Jurkat, Clone E6-1 (cell line): Measurements from ENCODE around the gene GOPC.
"Not testable (repeated sequence)": the region's sequence is repeated elsewhere in the genome, so short reads cannot be mapped to it uniquely, and the experiment has no call there.

Experiments used
- DNase-seq: peaks from one replicate; pipeline ENCODE4 v3.0.0-alpha.2; 2011; ENCODE audit warnings: low read depth, low spot score
- H3K4me3 ChIP-seq: 2 replicates; pipeline ENCODE4 v1.5.1; 2011; ENCODE audit warnings: mild to moderate bottlenecking, low read length, control low read depth, moderate library complexity

Gene GOPC

GRCh38 chr6:117530467-117531242, 71.7 kb downstream of the GOPC start:
- no peak for DNase-seq
- H3K4me3 ChIP-seq: no peak overlapping the region

- no peak overlapping the region for H3K4me3 ChIP-seq
- DNase-seq: no peak
These were observed 76.7 kb downstream of the GOPC start for GRCh38 chr6:117525607-117526006.

- DNase-seq: no peak
- H3K4me3 ChIP-seq: no peak overlapping the region
These were observed 80.4 kb downstream of the GOPC start for GRCh38 chr6:117521791-117522502.

GRCh38 chr6:117520603-117521395, 81.5 kb downstream of the GOPC start:
- H3K4me3 ChIP-seq: no peak overlapping the region
- no peak for DNase-seq

GRCh38 chr6:117518870-117519269, 83.4 kb downstream of the GOPC start:
- no peak overlapping the region for H3K4me3 ChIP-seq
- DNase-seq: no peak

GRCh38 chr6:117517995-117518394, 84.3 kb downstream of the GOPC start:
- not testable (repeated sequence) for DNase-seq, H3K4me3 ChIP-seq

- DNase-seq: no peak
These were observed 87.0 kb downstream of the GOPC start for GRCh38 chr6:117515326-117515725.

GRCh38 chr6:117514655-117515054, 87.7 kb downstream of the GOPC start:
- no peak for DNase-seq
- H3K4me3 ChIP-seq: no peak overlapping the region

More at GRCh38 chr6:117515326-117515725, 87.0 kb downstream of the GOPC start:
- no peak overlapping the region for H3K4me3 ChIP-seq

- no peak overlapping the region for H3K4me3 ChIP-seq
- DNase-seq: no peak
These were observed 88.4 kb downstream of the GOPC start for GRCh38 chr6:117513778-117514365.

GRCh38 chr6:117512987-117513573, 89.2 kb downstream of the GOPC start:
- no peak for DNase-seq
- no peak overlapping the region for H3K4me3 ChIP-seq

GRCh38 chr6:117512056-117512828, 90.1 kb downstream of the GOPC start:
- no peak overlapping the region for H3K4me3 ChIP-seq
- no peak for DNase-seq
